Neural progenitor cell (in vitro differentiated cells): Measurements from ENCODE around the gene TOR1B.

Experiments used
- CTCF ChIP-seq: fragments of 200-600 bp; sonication (generic); IDR thresholded peaks from 2 replicates; pipeline ENCODE4 v1.5.1; 2017; ENCODE audit warnings: antibody characterized with exemption, mild to moderate bottlenecking
- EZH2 ChIP-seq: fragments of 200-600 bp; sonication (generic); IDR thresholded peaks from 2 replicates; pipeline ENCODE4 v1.6.1; 2017; ENCODE audit warnings: antibody characterized with exemption, mild to moderate bottlenecking, moderate library complexity

DNA sequence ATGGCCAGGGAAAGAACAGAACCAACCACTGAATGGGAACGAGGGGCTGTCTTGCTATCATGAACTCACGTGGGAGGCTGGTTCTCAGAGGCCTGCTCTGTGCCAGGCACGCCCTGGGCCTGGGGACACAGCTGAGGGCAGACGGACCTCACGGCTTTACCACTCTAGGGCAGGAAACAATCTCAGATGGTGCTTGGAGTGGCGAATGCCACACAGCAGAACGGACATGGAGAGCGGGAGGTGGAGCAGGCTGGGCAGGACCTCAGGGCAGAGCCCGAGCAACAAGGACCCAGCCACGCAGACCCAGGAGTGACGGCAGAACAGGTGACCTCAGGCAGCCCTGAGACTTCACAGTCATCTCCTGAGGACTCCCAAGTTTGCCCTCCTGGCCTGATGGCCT lies 12.3 kb downstream of the TOR1B start:
- no peak for TF ChIP-seq CTCF
- no peak for TF ChIP-seq EZH2
